SK-N-SH (cell line): ENCODE data around the gene SCARF1. TPM values are rescaled to one million over a fixed set of nuclear protein-coding genes. Genes with fewer than 3 reads are reported as not detected.

Experiments used
- CTCF ChIA-PET: fragments of 300-600, 350-600 bp; formaldehyde crosslinking; extraction: SDS; loops from one replicate; lab custom pipeline; 2021; lab: Yijun Ruan, JAX
- POLR2A ChIA-PET: fragments of 350-600 bp; sonication (Branson Sonifier 250); formaldehyde crosslinking; extraction: SDS; loops from one replicate; lab custom pipeline; 2020; ENCODE audit warnings: antibody characterized with exemption, inconsistent platforms; lab: Yijun Ruan, JAX
- DNase-seq: peaks from one replicate; pipeline ENCODE4 v3.0.0; 2012
- H2AFZ ChIP-seq: fragments of 200-600 bp; sonication (generic); 2 replicates; pipeline ENCODE4 v1.8.1; 2016; ENCODE audit warnings: antibody characterized with exemption, mild to moderate bottlenecking, low read depth
- H3F3A ChIP-seq: fragments of 200-600 bp; sonication (generic); replicated peaks from 2 replicates; pipeline ENCODE3; 2016; ENCODE audit warnings: antibody characterized with exemption, mild to moderate bottlenecking; ENCODE audit not compliant: insufficient read depth
- H3K27ac ChIP-seq, 2 experiments: fragments of 200-500 bp in 1 of 2; fragments of 200-600 bp in 1 of 2; sonication (Bioruptor generic) in 1 of 2; sonication (generic), shearing (Covaris generic) in 1 of 2; 2 replicates each; pipeline versions ENCODE4 v1.5.1 to v1.6.1; 2014 to 2016; ENCODE audit warnings: low read depth in 2 of 2, inconsistent platforms in 1 of 2, low read length in 1 of 2, mild to moderate bottlenecking in 1 of 2, mixed read lengths in 1 of 2
- H3K27me3 ChIP-seq: fragments of 200-600 bp; sonication (generic), shearing (Covaris generic); 2 replicates; pipeline ENCODE4 v1.6.1; 2016; ENCODE audit warnings: mixed run types; ENCODE audit not compliant: insufficient read depth
- H3K36me3 ChIP-seq, 2 experiments: fragments of 200-500 bp in 1 of 2; fragments of 200-600 bp in 1 of 2; sonication (Bioruptor generic) in 1 of 2; sonication (generic) in 1 of 2; replicated peaks in 1 of 2; 2 replicates each; pipeline versions ENCODE3 to v1.5.1; 2014 to 2016; ENCODE audit warnings: low read length in 1 of 2, mild to moderate bottlenecking in 1 of 2; ENCODE audit not compliant: insufficient read depth in 2 of 2, control insufficient read depth in 1 of 2
- H3K4me1 ChIP-seq, 2 experiments: fragments of 200-500 bp in 1 of 2; fragments of 200-600 bp in 1 of 2; sonication (Bioruptor generic) in 1 of 2; sonication (generic), shearing (Covaris generic) in 1 of 2; 2 replicates each; pipeline versions ENCODE4 v1.5.1 to v1.6.1; 2014 to 2016; ENCODE audit warnings: low read depth in 1 of 2, low read length in 1 of 2, mixed run types in 1 of 2; ENCODE audit not compliant: insufficient read depth in 2 of 2, control insufficient read depth in 1 of 2
- H3K4me2 ChIP-seq: fragments of 200-600 bp; sonication (generic), shearing (Covaris generic); 2 replicates; pipeline ENCODE4 v1.6.1; 2017; ENCODE audit warnings: mixed run types
- H3K4me3 ChIP-seq, 2 experiments: fragments of 200-500 bp in 1 of 2; fragments of 200-600 bp in 1 of 2; sonication (Bioruptor generic) in 1 of 2; sonication (generic), shearing (Covaris generic) in 1 of 2; 2 replicates each; pipeline versions ENCODE4 v1.5.1 to v1.8.1; 2014 to 2016; ENCODE audit warnings: low read depth in 2 of 2, inconsistent platforms in 1 of 2, low read length in 1 of 2, mild to moderate bottlenecking in 1 of 2, mixed read lengths in 1 of 2, moderate library complexity in 1 of 2
- H3K79me2 ChIP-seq: fragments of 200-600 bp; sonication (generic); 2 replicates; pipeline ENCODE4 v1.8.1; 2017; ENCODE audit warnings: mild to moderate bottlenecking; ENCODE audit not compliant: insufficient read depth
- H3K9ac ChIP-seq: fragments of 200-600 bp; sonication (generic); 2 replicates; pipeline ENCODE4 v1.6.1; 2017; ENCODE audit warnings: mixed run types
- H3K9me2 ChIP-seq: fragments of 200-600 bp; sonication (generic); 2 replicates; pipeline ENCODE4 v1.6.1; 2017; ENCODE audit warnings: mixed run types
- H3K9me3 ChIP-seq: fragments of 200-600 bp; sonication (generic); 2 replicates; pipeline ENCODE4 v1.6.1; 2017; ENCODE audit warnings: mixed run types, mild to moderate bottlenecking, moderate library complexity
- H4K20me1 ChIP-seq: fragments of 200-600 bp; sonication (generic); 2 replicates; pipeline ENCODE4 v1.6.1; 2017; ENCODE audit warnings: mild to moderate bottlenecking, mixed run types; ENCODE audit not compliant: insufficient read depth
- CTCF ChIP-seq: fragments of 200-600 bp; sonication (generic); IDR thresholded peaks from 2 replicates; pipeline ENCODE4 v1.6.1; 2017; ENCODE audit warnings: antibody characterized with exemption, mild to moderate bottlenecking, moderate library complexity
- EZH2phosphoT487 ChIP-seq: fragments of 200-600 bp; sonication (generic); IDR thresholded peaks from 2 replicates; pipeline ENCODE4 v1.6.1; 2017; ENCODE audit warnings: low read depth, mixed run types, mild to moderate bottlenecking, antibody characterized with exemption, moderate library complexity, borderline replicate concordance
- FOSL2 ChIP-seq: IDR thresholded peaks from 2 replicates; pipeline ENCODE4 v1.4.0; 2012; ENCODE audit warnings: low read depth, mild to moderate bottlenecking, moderate library complexity, borderline replicate concordance
- MEF2A ChIP-seq: IDR thresholded peaks from 2 replicates; pipeline ENCODE4 v1.4.0; 2012; ENCODE audit warnings: low read depth, borderline replicate concordance
- MXI1 ChIP-seq: IDR thresholded peaks from 2 replicates; pipeline ENCODE4 v1.6.1; 2012; ENCODE audit warnings: mild to moderate bottlenecking, low read depth, low read length, improper control_type of control experiment
- PBX3 ChIP-seq: IDR thresholded peaks from 2 replicates; pipeline ENCODE4; 2012
- RAD21 ChIP-seq: IDR thresholded peaks from 2 replicates; pipeline ENCODE4 v1.6.1; 2012; ENCODE audit warnings: mild to moderate bottlenecking, low read length
- REST ChIP-seq: IDR thresholded peaks from 2 replicates; pipeline ENCODE4 v1.6.1; 2012; ENCODE audit warnings: mild to moderate bottlenecking, low read depth, low read length, moderate library complexity
- SMC3 ChIP-seq: IDR thresholded peaks from 2 replicates; pipeline ENCODE4 v1.6.1; 2012; ENCODE audit warnings: low read depth, low read length, improper control_type of control experiment
- TAF1 ChIP-seq: IDR thresholded peaks from 2 replicates; pipeline ENCODE4 v1.6.1; 2012; ENCODE audit warnings: low read depth, mild to moderate bottlenecking, low read length, moderate library complexity, borderline replicate concordance
- USF1 ChIP-seq: IDR thresholded peaks from 2 replicates; pipeline ENCODE4 v1.4.0; 2012; ENCODE audit warnings: low read depth, borderline replicate concordance
- YY1 ChIP-seq: IDR thresholded peaks from 2 replicates; pipeline ENCODE4 v1.4.0; 2012; ENCODE audit warnings: low read depth, mild to moderate bottlenecking
- WGBS: methylation state at CpG from one replicate; pipeline ENCODE4 v1.1.6; 2017; ENCODE audit warnings: low lambda C conversion rate; 5-methylcytosine and 5-hydroxymethylcytosine counted together
- polyA plus RNA-seq, 3 experiments: library from polyadenylated mRNA; depleted of rRNA; stranded (reverse); fragments of >200 nt; gene quantifications; 2 replicates each; pipeline ENCODE4 v1.2.3, GENCODE V29; 2012
- TF ChIP-seq, protein P1 (sequence below): fragments of 150-350 bp; IDR thresholded peaks from 2 replicates; pipeline ENCODE4 v1.6.1; 2017; ENCODE audit warnings: antibody characterized with exemption, low read length, low read depth, borderline replicate concordance

The SCARF1 gene
- polyA plus RNA-seq, 1 of the 3 experiments (the other 2 are of a cell fraction), result 0.39 TPM

DNA sequence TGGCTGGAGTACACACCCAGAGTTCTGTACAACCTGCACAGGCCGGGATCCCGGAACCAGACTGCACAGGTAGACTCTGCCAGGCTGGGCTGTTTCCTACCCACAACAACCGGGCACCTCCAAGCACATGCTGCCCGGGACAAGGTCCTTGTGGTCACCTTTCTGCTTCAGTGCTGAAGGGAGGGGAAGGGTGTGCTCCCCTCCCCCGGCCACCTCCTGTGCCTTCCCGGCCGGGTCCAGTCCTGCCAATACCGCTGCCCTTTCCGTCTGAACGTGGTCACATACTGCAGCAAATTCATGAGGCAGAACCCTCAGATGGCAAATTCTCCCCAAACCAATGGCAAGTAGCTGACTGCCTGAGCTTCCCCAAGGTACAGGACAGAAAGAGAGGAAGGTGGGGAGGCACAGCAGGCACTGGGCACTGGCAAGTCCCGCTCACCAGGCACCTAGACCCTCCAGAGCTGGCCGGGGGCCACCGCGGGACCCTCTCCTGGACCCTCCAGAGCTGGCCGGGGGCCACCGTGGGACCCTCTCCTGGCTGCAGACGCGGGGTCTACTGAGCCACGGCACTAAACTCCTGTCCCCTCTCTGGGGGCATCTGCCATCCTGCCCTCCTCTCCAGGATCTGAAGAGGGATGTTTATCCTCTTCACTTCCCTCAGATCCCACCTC lies 39.7 kb downstream of the SCARF1 start:
- Histone ChIP-seq H3K9me2 (no peaks in the 10 kb centered on the region), H2AFZ (no peak overlapping the region), H4K20me1 (no peaks in the 10 kb centered on the region), H3K4me1 (no peaks in the 10 kb centered on the region), H3K36me3 (no peaks in the 10 kb centered on the region), H3K27ac (no peak overlapping the region), H3K9ac (no peak overlapping the region), H3K4me2 (no peak overlapping the region), H3K79me2 (no peaks in the 10 kb centered on the region), H3K27me3 (no peaks in the 10 kb centered on the region), H3K9me3 (no peaks in the 10 kb centered on the region), H3K4me3 (no peak overlapping the region), H3F3A (no peaks in the 10 kb centered on the region)
- no peak for DNase-seq
- WGBS, result 88% methylated on average over 11 of the region's 19 CpGs
- TF ChIP-seq SMC3 (no peak), FOSL2 (no peak), RAD21 (no peak), MXI1 (no peak), REST (no peak), EZH2phosphoT487 (no peak), PBX3 (no peak), CTCF (no peak), TAF1 (no peak), MEF2A (no peak), USF1 (no peak), YY1 (no peak)
- TF ChIP-seq, protein P1, sequence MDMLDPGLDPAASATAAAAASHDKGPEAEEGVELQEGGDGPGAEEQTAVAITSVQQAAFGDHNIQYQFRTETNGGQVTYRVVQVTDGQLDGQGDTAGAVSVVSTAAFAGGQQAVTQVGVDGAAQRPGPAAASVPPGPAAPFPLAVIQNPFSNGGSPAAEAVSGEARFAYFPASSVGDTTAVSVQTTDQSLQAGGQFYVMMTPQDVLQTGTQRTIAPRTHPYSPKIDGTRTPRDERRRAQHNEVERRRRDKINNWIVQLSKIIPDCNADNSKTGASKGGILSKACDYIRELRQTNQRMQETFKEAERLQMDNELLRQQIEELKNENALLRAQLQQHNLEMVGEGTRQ, result no peak
- CTCF ChIA-PET, result interaction anchor here (0.8 to 1.7 kb wide), 2 partner anchors 9 to 248 kb away, joined by 3 to 4 read pairs; no protein-coding TSS in a partner anchor
- POLR2A ChIA-PET, result no interaction called here
